HG03378 (cell line): Measurements from ENCODE around the gene NPY.
"Not testable (repeated sequence)": the region's sequence is repeated elsewhere in the genome, so short reads cannot be mapped to it uniquely, and the experiment has no call there.

Experiments used
- ATAC-seq: cut with Tn5 transposase; IDR thresholded peaks from one replicate; pipeline ENCODE4 v1.9.1; 2021; ENCODE audit warnings: mild to moderate bottlenecking, moderate library complexity; ENCODE audit not compliant: unreplicated experiment

The NPY gene

DNA sequence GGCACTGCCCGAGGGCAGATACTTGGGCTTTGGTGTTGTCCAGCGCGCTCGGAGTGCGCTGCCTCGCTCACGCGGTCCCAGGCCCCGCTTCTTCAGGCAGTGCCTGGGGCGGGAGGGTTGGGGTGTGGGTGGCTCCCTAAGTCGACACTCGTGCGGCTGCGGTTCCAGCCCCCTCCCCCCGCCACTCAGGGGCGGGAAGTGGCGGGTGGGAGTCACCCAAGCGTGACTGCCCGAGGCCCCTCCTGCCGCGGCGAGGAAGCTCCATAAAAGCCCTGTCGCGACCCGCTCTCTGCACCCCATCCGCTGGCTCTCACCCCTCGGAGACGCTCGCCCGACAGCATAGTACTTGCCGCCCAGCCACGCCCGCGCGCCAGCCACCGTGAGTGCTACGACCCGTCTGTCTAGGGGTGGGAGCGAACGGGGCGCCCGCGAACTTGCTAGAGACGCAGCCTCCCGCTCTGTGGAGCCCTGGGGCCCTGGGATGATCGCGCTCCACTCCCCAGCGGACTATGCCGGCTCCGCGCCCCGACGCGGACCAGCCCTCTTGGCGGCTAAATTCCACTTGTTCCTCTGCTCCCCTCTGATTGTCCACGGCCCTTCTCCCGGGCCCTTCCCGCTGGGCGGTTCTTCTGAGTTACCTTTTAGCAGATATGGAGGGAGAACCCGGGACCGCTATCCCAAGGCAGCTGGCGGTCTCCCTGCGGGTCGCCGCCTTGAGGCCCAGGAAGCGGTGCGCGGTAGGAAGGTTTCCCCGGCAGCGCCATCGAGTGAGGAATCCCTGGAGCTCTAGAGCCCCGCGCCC is at the start of gene NPY:
Gene NPY, plus strand, starts transcription at position 294 of the 802 bp plus-strand sequence. CDS start 1,051 bp downstream, outside the sequence.
- no peak for ATAC-seq

DNA sequence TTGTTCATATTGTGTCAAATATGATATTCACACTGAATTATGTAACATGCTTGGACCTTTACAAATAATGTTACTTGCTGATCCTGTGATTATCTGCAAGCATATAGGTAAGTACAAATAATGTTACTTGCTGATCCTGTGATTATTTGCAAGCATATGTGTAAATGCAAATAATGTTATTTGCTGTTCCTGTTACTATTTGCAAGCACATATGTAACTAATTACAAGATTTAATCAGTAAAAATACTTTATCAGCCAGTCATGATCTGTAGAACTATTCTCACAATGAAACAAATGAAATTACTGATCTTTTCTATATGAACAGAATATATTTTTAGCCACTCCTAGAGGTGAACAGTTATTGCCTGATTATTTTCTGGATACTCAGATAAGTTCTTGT is 44.7 kb upstream of the NPY start:
- ATAC-seq = no peak

DNA sequence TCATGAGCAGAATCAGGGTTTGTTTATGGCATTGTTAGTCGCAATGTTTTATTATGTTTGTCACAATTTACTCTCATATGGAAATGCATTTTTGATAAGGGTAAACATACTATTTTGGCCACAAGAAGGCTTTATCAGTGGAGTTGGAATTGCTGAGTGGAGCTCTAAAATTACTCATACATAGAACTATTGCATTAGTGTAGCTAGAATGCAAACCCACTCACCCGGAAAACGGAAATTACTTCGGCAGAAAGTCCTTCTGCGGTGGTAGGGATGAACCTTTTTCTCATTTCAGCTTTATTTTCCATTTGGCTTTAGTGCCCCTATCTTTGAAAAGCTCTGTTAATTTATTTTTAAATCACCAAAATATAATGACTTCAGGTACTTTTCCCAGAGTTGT is 42.8 kb upstream of the NPY start:
- ATAC-seq = no peak

DNA sequence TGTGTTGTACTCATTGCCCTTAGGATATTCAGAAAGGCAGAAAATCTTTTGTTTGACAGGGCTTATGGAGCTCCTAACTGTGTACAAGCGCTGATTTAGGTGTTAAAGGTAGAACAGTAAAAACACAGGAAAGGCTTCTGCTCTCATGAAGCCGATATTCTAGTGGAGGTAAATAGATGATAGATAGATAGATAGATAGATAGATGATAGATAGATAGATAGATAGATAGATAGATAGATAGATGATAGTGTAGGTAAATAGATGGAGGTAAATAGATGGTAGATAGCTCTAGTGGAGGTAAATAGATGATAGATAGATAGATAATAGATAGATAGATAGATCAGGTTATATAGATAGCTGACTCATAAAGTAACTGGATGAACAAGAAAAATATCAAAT is 39.4 kb upstream of the NPY start:
- no peak for ATAC-seq

DNA sequence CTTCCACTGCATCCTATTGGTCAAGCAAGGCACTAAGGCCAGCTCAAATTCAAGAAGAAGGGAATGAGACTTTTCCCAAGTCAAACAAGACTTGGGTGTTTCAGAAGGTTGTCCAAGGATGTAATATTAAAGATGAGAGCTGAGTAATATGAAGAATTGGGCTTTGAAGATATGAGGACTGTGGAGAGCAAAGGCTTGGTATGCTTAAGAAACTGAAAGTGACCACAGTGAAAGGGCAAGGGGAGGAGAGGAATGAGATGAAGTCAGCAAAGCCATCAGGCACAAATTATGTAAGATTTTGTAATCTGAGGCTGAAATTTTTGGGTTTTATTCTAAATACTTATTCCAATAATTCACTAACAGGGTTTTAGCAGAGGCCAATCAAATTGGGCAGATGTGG is 38.6 kb upstream of the NPY start:
- peak; percentile 83 for ATAC-seq

DNA sequence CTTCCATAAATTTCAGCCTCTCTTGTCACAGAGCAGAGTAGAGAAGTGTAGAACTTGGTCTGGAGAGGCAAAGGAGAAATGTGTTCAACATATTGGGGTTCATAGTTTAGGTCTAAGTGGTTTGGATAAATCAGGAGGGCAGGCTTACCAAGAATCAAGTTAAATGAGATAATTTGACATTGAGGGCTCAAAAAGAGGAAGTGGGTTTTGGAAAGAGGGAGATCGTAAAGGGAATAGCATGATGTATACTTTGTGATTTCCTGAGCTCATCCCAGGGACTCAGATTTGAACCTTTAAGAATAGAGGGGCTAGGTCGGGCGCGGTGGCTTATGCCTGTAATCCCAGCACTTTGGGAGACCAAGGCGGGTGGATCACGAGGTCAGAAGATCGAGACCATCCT is 34.7 kb upstream of the NPY start:
- ATAC-seq = no peak

DNA sequence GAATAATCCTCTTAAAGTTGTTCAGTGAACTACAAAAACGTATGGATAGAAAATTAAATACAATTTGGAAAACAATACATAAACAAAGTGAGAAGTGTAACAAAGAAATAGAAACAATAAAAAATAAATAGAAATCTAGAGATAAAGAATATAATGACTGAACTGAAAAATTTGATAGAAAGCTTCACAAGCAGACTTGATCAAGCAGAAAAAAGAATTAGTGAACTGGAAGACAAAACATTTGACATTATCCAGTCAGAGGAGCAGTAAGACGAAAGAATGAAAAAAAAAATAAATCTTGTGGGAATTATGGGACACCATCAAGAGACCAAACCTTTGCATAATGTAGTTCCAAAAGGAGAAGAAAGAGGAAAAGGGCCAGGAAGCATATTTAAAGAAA is 32.4 kb upstream of the NPY start:
- no peak for ATAC-seq

DNA sequence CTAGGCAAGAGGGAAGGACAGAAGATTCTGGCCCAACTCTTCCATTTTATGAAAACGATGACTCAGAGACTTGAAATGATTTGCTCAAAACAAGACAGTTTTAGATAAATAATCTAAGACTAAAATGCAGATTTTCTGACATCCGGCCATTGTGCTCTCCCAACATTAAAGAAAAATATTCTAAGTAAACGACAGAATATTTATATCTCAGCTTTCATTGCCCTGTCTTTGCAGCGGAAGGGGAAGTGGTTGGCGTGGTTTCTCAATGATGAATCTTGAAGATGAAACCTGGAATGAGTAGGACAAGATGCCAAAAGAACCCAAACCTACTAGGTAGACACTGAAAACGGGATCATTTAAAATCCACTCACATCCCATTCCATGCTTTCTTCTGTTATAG is 28.9 kb upstream of the NPY start:
- no peak for ATAC-seq

DNA sequence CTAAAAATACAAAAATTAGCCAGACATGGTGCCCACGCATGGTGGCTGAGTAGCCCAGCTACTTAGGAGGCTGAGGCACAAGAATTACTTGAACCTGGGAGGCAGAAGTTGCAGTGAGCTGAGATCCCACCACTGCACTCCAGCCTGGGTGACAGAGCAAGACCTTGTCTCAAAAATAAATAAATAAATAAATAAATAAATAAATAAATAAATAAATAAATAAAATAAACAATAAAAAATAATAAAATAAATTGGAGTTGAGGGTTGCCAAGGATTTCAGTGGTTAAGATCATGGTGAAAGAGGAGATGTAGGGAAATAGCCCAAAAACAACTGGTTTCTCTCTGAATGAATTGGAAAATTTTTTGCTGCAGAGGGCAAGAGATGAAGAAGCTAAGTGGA is 25.7 kb upstream of the NPY start:
- not testable (repeated sequence) for ATAC-seq

DNA sequence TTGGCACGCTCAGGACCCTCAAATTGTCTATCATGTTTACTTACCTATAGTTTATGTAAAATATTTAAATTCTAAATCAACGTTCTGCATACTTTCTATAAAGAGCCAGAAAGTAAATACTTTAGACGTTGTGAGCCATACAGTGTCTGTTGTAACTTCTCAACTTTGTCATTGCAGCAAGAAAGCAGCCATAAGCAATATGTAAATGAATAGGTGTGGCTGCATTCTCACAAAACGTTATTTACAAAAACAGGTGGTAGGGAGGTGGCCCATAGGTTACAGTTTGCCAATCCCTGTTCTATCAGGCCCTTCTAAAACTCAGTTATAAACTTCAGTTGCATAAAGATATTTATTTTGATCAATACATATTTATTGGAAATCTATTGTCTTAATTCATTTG is 12.1 kb upstream of the NPY start:
- ATAC-seq = no peak

DNA sequence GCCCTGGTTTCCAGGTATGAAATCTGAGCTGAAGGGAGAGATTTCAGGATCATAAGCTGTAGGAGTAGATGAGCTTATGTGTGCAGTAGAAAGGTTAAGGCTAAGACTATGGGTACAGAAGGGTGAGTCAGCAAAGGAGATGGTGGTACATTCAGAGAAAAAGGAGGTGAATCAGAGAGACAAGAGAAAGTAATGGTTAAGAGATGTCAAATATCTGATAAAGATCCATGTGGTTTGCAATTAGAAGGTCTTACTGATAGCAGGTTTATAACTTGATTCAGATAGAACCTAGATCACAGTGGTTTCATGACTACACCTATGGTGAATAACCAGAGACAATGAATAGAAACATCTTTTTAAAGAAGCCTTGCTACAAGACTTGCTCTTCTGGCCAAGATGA is 4.5 kb upstream of the NPY start:
- no peak for ATAC-seq

DNA sequence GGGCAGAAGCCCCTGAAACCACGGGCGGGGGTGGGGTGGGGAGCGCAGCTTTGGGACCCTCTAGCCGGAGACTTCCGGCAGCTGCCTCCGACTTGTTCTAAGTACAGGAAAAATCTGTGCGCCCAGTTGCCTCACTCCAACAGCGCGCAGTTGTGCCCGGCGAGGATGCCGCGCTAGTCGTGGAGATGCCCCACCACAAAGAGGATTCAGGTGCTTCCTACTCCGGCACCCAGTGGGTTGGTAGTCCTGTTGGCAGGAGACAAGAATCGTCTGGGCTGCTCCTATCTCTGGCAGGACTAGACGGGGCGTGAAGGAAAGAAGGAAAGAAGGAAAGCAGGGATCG is 465 bp upstream of the NPY start:
- no peak for ATAC-seq

DNA sequence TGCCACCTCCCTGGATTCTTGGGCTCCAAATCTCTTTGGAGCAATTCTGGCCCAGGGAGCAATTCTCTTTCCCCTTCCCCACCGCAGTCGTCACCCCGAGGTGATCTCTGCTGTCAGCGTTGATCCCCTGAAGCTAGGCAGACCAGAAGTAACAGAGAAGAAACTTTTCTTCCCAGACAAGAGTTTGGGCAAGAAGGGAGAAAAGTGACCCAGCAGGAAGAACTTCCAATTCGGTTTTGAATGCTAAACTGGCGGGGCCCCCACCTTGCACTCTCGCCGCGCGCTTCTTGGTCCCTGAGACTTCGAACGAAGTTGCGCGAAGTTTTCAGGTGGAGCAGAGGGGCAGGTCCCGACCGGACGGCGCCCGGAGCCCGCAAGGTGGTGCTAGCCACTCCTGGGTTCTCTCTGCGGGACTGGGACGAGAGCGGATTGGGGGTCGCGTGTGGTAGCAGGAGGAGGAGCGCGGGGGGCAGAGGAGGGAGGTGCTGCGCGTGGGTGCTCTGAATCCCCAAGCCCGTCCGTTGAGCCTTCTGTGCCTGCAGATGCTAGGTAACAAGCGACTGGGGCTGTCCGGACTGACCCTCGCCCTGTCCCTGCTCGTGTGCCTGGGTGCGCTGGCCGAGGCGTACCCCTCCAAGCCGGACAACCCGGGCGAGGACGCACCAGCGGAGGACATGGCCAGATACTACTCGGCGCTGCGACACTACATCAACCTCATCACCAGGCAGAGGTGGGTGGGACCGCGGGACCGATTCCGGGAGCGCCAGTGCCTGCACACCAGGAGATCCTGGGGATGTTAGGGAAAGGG is 913 bp downstream of the NPY start:
- no peak for ATAC-seq

DNA sequence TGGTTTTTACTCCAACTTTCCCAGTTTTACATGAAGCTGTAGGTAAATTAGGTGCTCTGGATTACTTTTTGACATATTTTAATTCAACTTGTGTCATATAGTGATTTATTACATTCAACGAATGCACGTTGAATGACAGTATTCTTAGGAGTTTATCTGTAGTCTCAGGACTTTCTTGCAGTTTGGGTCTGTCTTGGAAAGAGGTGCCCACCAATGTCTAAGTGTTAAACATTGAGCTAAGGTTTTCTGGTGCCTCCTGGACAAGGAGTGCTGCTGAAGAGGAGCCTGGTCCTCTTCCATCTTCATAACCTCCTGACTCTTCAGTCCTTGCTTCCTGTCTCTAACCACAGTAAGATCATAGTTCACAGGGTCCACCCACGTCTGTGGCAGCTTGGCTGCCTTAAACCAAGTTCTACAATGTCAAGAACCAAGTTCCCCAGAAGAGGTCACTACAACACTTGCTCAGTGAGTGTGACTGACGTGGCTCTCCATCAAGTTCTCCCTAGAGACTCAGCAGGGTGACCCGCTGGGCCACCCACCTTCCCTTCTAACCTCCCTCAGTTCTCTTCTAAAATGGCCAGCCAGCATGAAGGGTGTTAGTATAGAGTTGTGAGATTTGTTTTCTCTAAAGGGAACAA is 6.1 kb downstream of the NPY start:
- peak; percentile 98 for ATAC-seq

DNA sequence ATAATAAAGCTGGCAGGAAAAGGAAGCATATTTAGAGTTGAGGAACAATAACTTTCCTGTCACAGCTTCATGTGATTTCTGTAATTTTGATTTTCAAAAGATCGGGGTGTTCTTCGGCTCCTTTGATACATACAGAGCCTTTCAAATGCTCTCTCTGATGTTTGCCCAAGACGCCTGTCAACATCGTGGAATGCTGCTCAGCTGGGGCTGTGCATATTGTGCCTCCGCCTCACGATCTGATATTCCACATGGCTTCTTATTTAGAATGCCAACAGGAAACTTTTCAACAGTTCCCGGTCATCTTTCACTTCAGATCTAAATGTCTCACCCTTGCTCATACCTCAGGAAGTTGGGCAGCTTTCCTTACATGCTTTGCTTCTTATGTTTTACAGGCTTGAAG is 7.3 kb downstream of the NPY start:
- no peak for ATAC-seq

DNA sequence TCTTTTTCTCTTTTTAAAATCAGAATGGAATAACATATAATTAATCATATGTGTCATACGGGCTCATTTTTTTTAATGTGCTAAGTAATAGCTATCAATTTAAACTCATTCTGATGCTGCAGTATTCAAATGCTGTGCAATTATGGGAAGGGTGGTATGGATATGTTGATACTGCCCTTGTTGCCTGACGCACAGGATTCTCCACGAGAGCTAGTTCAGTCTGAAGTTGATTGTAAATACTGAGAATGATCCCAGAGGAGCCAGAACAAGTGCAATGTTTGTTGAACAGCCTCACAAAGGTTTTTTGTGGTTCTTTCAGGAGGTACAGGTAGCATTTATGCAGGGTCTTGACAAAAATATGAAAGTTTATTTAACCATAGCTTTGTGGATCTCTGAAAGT is 13.4 kb downstream of the NPY start:
- ATAC-seq = no peak

DNA sequence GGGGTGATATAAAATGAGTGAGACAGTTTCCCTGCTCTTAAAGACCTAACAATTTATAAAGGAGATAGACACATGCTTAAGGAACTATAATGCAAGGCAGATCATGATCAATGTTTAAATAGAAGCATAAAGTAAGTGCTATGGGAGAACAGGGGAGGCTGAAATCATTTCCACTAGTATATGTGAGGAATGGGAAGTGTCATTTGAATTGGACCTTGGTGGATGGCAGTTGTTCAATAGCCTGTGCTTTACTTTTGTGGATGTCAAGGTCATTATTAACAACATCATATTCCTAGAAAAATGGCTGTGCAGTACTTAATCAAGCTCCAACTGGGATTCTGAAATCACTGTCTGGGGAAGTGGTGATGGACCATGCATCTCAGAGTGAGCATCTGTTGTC is 14.7 kb downstream of the NPY start:
- no peak for ATAC-seq

DNA sequence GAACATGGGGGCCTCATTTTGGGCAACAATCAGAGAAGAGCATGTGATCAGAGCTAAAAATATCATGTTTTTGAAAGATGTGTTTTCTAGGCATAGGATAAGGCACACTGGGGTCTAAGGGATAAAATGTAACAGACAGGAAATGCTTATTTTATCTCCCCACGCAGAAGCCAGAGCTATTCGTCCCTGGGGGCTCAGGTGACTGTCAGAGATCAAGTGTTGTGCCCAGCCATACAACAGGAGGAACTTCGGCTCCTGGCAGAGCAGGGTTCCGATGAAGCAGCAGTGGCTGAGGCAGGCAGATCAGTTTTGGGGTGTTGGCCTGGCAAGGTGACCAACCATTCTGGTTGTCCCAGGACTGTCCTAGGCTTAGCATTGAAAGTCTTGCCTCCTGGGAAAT is 15.2 kb downstream of the NPY start:
- ATAC-seq = no peak

DNA sequence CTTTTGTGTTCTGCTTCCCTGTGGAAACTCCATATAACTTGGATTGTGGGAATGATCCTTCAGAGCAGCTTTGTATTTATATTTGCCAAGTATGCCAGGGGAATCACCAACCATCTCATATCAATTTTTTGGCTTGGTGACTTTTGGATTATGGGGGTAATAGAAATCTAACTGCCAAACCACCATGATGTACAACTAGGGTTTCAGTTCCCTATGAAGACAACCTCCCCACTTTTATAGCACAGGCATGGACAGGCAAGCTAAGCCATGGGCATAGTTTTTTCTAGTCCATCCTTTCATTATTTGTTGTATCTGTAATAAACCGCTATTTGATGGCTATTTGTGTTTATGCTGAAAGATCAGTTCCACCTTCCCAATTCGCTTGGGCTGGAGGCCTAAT is 17.7 kb downstream of the NPY start:
- ATAC-seq = peak; percentile 73

DNA sequence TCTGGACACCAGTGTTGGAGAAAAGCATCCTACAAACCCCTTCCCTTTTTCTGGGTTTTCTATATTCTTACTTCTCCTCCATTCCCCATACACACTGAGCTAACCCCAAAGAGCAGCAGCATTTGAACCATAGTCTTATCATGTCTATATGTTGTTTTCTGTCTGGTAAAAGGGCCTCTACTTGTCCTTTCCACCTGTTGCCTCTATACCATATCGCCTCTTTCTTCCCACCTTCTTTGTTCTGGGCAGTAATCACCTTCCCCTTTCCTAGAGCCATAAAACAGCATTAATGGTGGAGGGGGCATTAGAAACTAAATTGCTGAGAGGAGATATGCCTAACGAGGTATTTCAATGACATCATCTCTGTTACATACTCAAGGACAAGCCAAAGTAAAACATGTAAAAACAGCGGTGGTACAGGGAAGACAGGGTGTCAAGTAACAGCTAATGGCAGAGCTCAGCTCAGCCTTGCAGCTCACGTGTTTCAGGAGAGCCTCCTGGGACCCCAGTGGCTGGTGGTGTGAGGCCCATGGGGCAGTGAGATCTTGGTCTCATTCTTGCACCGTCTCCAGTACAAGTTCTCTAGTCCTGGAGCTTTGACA is 20.6 kb downstream of the NPY start:
- ATAC-seq = no peak

DNA sequence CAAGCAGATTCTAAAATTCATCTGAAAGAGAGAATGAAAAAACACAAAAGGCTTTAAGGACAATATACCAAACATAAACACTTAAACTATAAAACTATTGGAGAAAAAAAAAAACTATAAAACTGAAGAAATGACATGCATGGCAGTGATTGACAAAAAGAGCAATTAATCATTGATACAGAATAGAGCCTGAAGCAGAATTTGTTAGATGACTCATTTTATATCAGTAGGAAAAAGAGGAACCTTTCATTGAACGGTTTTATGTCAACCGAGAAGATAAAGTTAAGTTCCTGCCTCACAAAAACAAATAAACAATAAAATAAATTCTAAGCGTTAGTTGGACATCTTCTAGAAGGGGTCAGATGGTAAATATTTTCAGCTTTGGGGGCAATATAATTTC is 23.3 kb downstream of the NPY start:
- no peak for ATAC-seq

DNA sequence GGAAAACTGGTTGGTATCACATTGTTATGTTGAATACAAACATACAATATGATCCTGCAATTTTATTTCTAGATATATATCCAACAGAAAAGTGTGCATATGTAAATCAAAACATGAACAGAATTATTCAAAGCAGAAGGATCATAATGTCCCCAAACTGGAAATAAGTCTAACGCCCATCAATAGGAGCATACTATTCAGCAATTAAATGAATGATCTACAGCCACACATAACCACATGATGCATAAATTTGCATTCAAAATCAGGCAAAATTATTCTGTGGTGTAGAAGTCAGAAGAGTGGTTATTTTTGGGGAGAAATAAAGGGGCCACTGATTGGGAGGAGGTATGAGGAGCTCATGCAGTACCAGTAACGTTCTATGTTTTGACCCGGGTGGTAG is 28.6 kb downstream of the NPY start:
- no peak for ATAC-seq
